Left ventricle myocardium inferior (tissue), 1 donor: ENCODE data around the gene ZNF654. TPM values are rescaled to one million over a fixed set of nuclear protein-coding genes. Genes with fewer than 3 reads are reported as not detected.

Experiments
- DNase-seq: peaks from one replicate; pipeline ENCODE4 v3.0.0-alpha.2; 2020
- H3K27ac ChIP-seq: fragments of 200-600 bp; replicated peaks from 2 replicates; pipeline ENCODE4 v1.8.0; 2021
- H3K27me3 ChIP-seq: fragments of 200-600 bp; 2 replicates; pipeline ENCODE4 v1.8.0; 2021; ENCODE audit warnings: low read depth
- H3K36me3 ChIP-seq: fragments of 200-600 bp; 2 replicates; pipeline ENCODE4 v1.8.0; 2021
- H3K4me1 ChIP-seq: fragments of 200-600 bp; 2 replicates; pipeline ENCODE4 v1.8.0; 2021
- H3K4me3 ChIP-seq: fragments of 200-600 bp; 2 replicates; pipeline ENCODE4 v1.8.0; 2021; ENCODE audit warnings: mild to moderate bottlenecking, moderate library complexity
- H3K9me3 ChIP-seq: fragments of 200-600 bp; replicated peaks from 2 replicates; pipeline ENCODE4 v1.8.0; 2021
- intact Hi-C: fragments of 100-400 bp; cut with micrococcal nuclease; formaldehyde crosslinking; loops from one replicate; pipeline ENCODE4 v1.11.0; 2022
- total RNA-seq: library from RNA; stranded (reverse); fragmentation: NEBNext Ultra II Directional; extraction: Animal tissue kit (Norgen Biotek cat#: 25700); gene quantifications from one replicate; pipeline ENCODE4 v1.2.1, GENCODE V29; 2021
- TF ChIP-seq, protein P1 (sequence below): fragments of 200-600 bp; IDR thresholded peaks from 2 replicates; pipeline ENCODE4 v1.8.0; 2021; ENCODE audit warnings: antibody characterized with exemption, mild to moderate bottlenecking, borderline replicate concordance
- donor health status: DM: no; HTN: yes; CAD: no; lungs with severe emphysema.

ZNF654 gene
- total RNA-seq, 1 donor from 2014 or later: 9.9 TPM

GRCh38 chr3:88044411-88044810, 14.6 kb upstream of the ZNF654 start:
- intact Hi-C loops: no loop called here
- DNase-seq: no peak
- Histone ChIP-seq H3K9me3 (no peaks in the 10 kb centered on the region), H3K27me3 (no peaks in the 10 kb centered on the region), H3K36me3 (no peaks in the 10 kb centered on the region), H3K4me3 (no peak overlapping the region), H3K27ac (no peak overlapping the region), H3K4me1 (no peaks in the 10 kb centered on the region)
- TF ChIP-seq, protein P1, sequence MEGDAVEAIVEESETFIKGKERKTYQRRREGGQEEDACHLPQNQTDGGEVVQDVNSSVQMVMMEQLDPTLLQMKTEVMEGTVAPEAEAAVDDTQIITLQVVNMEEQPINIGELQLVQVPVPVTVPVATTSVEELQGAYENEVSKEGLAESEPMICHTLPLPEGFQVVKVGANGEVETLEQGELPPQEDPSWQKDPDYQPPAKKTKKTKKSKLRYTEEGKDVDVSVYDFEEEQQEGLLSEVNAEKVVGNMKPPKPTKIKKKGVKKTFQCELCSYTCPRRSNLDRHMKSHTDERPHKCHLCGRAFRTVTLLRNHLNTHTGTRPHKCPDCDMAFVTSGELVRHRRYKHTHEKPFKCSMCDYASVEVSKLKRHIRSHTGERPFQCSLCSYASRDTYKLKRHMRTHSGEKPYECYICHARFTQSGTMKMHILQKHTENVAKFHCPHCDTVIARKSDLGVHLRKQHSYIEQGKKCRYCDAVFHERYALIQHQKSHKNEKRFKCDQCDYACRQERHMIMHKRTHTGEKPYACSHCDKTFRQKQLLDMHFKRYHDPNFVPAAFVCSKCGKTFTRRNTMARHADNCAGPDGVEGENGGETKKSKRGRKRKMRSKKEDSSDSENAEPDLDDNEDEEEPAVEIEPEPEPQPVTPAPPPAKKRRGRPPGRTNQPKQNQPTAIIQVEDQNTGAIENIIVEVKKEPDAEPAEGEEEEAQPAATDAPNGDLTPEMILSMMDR: no peak

DNA sequence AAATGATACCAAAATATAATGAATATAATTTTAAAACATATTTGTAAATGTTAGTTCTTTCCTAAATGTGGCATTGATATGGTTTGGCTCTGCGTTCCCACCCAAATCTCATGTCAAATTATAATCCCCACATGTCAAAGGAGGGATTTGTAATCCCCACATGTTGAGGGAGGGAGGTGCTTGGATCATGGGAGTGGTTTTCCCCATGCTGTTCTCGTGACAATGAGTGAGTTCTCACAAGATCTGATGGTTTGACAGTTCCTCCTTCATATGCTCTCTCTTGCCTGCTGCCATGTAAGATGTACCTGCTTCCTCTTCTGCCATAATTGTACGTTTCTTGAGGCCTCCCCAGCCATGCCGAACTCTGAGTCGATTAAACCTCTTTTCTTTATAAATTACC, 12.3 kb upstream of the ZNF654 start:
- TF ChIP-seq, protein P1: no peak
- H3K27ac ChIP-seq: no peak overlapping the region
- no peaks in the 10 kb centered on the region for H3K4me1 ChIP-seq
- no peak for DNase-seq
- H3K4me3 ChIP-seq: no peak overlapping the region
- no peaks in the 10 kb centered on the region for H3K9me3 ChIP-seq
- no peaks in the 10 kb centered on the region for H3K27me3 ChIP-seq
- H3K36me3 ChIP-seq: no peaks in the 10 kb centered on the region
- intact Hi-C loops: no loop called here

DNA sequence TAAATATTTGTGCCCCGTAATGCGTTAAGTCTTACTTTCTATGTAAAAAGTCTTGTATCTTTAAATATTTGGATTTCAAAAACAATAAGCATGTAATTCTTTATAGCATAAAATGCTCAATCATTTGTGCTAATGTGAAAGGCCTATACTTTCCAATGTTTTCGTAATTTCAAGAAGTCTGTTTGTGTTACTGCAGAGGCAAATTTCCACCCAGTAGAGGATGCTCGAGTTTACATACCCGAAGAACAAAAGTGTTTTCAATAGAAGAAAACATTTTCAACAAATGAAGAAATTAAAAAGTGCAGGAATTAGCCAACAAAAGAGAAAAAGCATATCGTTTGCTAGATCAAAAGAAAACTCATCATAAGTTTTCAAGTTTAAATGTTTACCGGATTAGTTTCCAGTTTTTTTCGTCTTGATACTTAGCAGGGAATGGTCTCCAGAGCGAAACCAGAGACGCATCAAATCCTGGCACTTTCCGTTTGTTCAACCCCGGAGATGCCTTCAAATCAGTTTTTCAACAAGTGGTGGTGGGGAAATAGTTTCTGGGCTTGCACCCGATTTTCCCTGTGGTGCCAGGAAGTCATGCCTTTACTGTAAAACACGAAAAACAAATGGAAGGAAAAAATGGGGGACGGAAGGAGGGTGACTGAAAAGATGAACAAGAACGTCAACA, 1.3 kb upstream of the ZNF654 start:
- peaks cover 25% of the 10 kb centered on the region for H3K36me3 ChIP-seq
- H3K9me3 ChIP-seq: no peaks in the 10 kb centered on the region
- H3K4me3 ChIP-seq: peak overlapping the region; percentile 93
- peak overlapping the region; percentile 99 for H3K27ac ChIP-seq
- TF ChIP-seq, protein P1: no peak
- no peaks in the 10 kb centered on the region for H3K27me3 ChIP-seq
- DNase-seq: no peak
- peaks cover 64% of the 10 kb centered on the region for H3K4me1 ChIP-seq
- intact Hi-C loops: no loop called here

- peak overlapping the region; percentile 99 for H3K27ac ChIP-seq
- H3K4me1 ChIP-seq: peaks cover 66% of the 10 kb centered on the region
- no peak for DNase-seq
- H3K36me3 ChIP-seq: peaks cover 25% of the 10 kb centered on the region
- peak overlapping the region; percentile 93 for H3K4me3 ChIP-seq
- TF ChIP-seq, protein P1: no peak
- intact Hi-C loops: no loop called here
- H3K9me3 ChIP-seq: no peaks in the 10 kb centered on the region
- no peaks in the 10 kb centered on the region for H3K27me3 ChIP-seq
Measured at GRCh38 chr3:88058306-88058580, 812 bp upstream of the ZNF654 start.

GRCh38 chr3:88059380-88060170, 520 bp downstream of the ZNF654 start:
- H3K4me3 ChIP-seq: peak overlapping the region; percentile 93
- intact Hi-C loops: loop anchor here (10.0 kb wide), 1 partner anchor 55 kb away; no protein-coding TSS in a partner anchor
- peak overlapping the region; percentile 99 for H3K27ac ChIP-seq
- no peaks in the 10 kb centered on the region for H3K27me3 ChIP-seq
- peaks cover 24% of the 10 kb centered on the region for H3K36me3 ChIP-seq
- peaks cover 78% of the 10 kb centered on the region for H3K4me1 ChIP-seq
- DNase-seq: no peak
- TF ChIP-seq, protein P1: no peak
- H3K9me3 ChIP-seq: no peaks in the 10 kb centered on the region
